ENCODE results near the gene GNAI3.

DNA sequence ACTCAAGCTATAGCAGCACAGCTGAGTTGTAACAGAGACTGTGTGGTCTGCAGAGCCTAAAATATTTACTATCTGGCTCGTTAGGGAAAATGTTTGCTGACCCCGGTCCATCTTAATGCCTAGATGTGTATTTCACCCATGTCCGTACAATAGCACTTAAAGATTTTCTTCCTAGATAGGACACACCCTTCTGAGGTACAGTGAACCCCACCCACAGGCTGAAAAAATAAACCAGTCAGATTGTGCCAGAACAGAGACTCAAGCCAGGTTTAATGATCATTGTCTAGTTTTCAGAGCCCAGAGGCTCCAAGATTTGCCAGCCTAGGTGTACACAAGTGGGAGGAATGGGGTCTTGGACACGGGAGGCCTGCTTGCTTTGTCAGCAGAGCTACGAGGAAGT is 44.5 kb upstream of the GNAI3 start:
- TF ChIP-seq, protein P1, sequence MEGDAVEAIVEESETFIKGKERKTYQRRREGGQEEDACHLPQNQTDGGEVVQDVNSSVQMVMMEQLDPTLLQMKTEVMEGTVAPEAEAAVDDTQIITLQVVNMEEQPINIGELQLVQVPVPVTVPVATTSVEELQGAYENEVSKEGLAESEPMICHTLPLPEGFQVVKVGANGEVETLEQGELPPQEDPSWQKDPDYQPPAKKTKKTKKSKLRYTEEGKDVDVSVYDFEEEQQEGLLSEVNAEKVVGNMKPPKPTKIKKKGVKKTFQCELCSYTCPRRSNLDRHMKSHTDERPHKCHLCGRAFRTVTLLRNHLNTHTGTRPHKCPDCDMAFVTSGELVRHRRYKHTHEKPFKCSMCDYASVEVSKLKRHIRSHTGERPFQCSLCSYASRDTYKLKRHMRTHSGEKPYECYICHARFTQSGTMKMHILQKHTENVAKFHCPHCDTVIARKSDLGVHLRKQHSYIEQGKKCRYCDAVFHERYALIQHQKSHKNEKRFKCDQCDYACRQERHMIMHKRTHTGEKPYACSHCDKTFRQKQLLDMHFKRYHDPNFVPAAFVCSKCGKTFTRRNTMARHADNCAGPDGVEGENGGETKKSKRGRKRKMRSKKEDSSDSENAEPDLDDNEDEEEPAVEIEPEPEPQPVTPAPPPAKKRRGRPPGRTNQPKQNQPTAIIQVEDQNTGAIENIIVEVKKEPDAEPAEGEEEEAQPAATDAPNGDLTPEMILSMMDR (IDR thresholded peaks at IDR 0.05; ENCODE audit: insufficient read depth, low read length): no peak
- TF ChIP-seq POLR2AphosphoS5 (IDR thresholded peaks at IDR 0.05; ENCODE audit: low read depth): no peak
- TF ChIP-seq, protein P2, sequence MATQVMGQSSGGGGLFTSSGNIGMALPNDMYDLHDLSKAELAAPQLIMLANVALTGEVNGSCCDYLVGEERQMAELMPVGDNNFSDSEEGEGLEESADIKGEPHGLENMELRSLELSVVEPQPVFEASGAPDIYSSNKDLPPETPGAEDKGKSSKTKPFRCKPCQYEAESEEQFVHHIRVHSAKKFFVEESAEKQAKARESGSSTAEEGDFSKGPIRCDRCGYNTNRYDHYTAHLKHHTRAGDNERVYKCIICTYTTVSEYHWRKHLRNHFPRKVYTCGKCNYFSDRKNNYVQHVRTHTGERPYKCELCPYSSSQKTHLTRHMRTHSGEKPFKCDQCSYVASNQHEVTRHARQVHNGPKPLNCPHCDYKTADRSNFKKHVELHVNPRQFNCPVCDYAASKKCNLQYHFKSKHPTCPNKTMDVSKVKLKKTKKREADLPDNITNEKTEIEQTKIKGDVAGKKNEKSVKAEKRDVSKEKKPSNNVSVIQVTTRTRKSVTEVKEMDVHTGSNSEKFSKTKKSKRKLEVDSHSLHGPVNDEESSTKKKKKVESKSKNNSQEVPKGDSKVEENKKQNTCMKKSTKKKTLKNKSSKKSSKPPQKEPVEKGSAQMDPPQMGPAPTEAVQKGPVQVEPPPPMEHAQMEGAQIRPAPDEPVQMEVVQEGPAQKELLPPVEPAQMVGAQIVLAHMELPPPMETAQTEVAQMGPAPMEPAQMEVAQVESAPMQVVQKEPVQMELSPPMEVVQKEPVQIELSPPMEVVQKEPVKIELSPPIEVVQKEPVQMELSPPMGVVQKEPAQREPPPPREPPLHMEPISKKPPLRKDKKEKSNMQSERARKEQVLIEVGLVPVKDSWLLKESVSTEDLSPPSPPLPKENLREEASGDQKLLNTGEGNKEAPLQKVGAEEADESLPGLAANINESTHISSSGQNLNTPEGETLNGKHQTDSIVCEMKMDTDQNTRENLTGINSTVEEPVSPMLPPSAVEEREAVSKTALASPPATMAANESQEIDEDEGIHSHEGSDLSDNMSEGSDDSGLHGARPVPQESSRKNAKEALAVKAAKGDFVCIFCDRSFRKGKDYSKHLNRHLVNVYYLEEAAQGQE (IDR thresholded peaks at IDR 0.05; ENCODE audit: insufficient replicate concordance, low read depth): no peak
- TF ChIP-seq SPI1 (IDR thresholded peaks at IDR 0.05; ENCODE audit: borderline replicate concordance, low read depth): no peak
- no peak for TF ChIP-seq GABPA (IDR thresholded peaks at IDR 0.05; ENCODE audit: low read depth)

Measured in HL-60 (cell line).